HG03521 (cell line): ENCODE data around the gene ITGA2B.
"Not testable (repeated sequence)": the region's sequence is repeated elsewhere in the genome, so short reads cannot be mapped to it uniquely, and the experiment has no call there.

Experiments
- ATAC-seq: cut with Tn5 transposase; IDR thresholded peaks from one replicate; pipeline ENCODE4 v1.9.1; 2021; ENCODE audit warnings: mild to moderate bottlenecking, moderate library complexity; ENCODE audit not compliant: unreplicated experiment

The ITGA2B gene

DNA sequence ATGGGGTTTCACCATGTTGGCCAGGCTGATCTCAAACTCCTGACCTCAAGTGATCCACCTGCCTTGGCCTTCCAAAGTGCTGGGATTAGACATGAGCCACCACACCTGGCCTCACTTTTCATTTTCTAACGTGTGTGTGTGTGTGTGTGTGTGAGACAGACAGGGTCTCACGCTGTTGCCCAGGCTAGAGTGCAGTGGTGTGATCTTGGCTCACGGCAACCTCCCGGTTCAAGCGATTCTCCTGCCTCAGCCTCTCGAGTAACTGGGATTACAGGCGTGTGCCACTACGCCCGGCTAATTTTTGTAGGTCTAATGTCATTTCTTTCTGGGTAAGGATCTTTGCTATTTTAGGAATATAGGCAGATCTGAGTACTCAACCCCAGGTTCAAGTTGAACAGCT is 4.7 kb upstream of the ITGA2B start:
- not testable (repeated sequence) for ATAC-seq

DNA sequence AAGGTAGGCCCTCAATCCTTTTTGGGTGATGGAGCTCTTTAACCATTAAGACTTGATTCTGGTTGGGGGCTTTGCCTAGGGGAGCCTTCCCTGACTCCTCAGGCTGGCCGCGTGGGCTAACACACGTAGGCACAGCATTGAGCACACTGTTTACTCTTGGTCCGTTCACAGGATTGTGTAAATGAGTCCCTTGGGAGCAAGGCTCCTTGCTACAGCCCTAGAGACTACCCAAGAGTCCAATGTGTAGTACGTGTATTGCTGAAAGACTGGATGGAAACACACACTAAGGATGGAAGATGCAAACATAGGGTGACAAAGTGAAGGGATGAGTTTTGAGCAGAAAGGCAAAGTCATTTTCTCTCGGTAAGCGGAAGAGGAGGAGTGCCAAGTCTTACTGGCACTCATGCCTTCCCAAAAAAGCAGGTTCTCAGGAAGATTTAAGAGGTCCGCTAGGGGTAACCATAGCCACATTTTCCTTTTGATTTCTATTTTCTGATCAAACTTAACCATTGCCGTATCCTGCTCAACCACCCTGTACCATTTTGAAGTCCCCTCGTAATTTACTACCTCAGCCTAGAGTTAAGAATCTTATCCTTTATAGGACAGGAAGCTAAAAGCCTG is 911 bp upstream of the ITGA2B start:
- no peak for ATAC-seq

DNA sequence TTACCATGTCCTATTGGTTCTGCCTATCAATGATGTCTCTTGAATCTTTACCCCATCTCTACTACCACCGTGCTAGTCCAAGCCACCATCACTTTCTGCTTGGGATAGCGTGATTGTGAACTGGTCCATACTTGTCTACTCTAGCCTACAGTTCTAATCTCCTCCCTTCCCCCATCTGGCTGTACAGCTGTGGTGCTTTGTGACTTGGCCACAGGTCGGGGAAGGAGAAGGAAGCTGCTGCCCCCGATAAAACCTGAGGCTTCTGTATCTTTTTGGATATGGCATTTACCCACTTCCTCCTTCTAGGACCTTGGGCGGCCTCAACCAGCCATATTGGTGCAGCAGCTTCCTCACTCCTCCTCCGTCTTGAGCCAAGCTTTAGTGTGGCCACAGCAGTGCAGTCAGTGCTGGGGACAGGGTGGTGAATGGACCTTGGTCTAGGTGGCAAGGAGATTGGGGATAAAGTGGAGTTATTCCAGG is 314 bp upstream of the ITGA2B start:
- ATAC-seq, result no peak

DNA sequence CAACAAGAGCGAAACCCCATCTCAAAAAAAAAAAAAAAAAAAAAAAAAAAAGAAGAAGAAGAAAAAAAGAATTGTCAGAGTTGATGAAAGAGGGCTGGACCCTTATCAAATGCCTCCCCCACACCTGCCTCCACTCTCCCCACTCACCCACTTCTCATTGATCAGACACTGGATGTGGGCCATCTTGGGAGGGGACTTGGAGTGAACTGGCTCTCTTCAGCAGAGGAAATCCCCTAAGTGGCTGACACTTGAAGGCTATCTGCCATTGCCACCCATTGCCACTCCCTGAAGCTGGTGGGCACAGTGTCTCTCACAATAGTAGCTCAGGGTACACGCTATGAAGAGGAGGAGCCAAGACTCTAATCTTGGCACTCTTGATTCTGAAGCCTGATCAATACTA is 1.6 kb downstream of the ITGA2B start:
- ATAC-seq, result no peak

DNA sequence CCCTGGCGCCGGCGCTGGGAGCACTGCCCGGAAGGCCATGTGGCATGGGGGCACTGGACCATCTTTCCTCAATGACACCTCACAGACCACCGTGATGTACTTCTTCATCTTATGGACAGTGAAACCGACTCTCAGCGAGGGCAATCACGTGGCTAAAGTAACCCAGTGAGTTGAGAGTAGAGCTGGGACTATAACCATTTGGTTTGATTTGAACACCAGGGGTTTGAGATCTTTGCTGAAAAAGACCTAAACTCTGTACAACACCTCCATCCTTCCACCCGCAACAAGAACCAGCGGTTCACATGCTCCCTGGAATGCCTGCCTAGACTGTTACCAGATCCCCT is 3.3 kb downstream of the ITGA2B start:
- ATAC-seq, result no peak

GRCh38 chr17:44385287-44386181 is 3.9 kb downstream of the ITGA2B start:
- ATAC-seq, result no peak

GRCh38 chr17:44384823-44385286 is 4.6 kb downstream of the ITGA2B start:
- ATAC-seq, result no peak

- ATAC-seq, result no peak
Measured at GRCh38 chr17:44384281-44384822, 5.1 kb downstream of the ITGA2B start.

DNA sequence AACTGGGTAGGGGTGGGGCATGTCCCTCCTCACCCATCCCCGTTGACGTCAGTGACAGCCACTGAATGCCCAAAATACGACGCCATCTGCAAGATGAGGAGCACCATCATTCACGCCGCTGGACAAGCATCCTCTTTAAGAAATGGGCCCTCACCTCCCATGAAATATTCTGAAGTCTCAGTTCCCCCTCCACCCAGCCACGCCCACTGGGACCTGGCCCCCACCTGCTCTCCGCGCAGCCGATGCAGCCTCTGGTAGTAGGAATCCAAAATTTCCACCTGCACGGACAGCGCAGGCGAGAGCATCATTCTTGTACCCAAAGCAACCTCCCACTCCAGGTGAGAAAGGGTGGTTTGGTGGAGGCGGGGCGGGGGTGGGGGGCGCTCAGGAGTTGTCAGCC is 5.6 kb downstream of the ITGA2B start:
- no peak for ATAC-seq

DNA sequence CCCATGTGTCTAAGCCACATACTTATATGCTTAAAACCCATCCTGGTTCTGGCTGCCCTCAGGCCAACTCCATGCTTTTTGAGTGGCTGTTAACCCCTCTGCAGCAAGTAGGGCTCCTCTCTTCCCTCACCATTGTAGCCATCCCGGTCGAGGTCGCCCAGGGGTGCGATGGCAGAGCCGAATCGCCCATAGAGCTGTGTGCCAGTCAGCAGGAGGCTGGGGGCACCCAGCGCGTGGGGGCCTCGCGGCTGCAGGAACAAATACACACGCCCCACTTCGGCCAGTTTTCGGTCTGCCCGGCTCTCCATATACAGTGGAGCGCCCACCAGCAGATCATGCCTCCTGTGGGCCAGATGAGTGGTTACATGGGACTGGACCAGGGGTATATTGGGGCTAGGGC is 6.1 kb downstream of the ITGA2B start:
- no peak for ATAC-seq

DNA sequence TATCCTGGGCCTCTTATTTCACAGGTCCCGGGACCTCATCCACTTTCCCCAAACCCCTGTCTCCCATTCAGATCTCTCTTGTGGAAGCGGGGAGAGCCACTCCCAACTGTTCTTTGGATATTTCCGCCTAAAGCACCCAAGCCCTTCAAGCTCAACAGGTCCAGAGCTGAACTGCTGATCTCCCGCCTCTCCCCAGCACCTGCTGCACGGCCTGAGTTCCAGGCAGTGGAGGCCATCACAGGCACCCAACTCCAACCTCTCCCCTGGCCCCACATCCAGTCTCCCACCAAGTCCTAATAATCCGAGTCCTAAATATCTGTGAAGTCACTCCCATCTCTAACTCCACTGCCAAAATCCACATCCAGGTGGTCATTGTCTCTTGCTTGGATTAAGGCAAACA is 6.5 kb downstream of the ITGA2B start:
- no peak for ATAC-seq

DNA sequence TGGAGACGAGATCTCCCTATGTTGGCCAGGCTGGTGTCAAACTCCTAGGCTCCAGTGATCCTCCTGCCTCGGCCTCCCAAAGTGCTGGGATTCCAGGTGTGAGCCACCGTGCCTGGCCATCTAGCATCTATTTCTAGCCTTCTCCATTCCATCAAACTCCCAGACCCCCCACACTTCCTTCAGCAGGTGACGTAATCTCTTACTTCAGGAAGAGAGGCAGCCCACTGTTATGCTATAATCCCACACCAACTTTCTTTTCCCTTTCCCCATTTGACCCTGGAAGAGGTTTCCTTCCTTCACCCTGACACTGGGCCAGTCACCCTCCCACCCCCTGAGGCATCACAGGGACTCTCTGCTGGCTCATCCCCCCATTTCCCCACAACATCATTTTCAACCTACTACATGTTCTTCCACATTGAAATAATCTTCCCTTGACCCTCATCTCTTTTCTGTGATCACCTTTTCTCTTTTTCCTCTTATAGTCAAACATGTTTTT is 7.6 kb downstream of the ITGA2B start:
- ATAC-seq, result no peak

DNA sequence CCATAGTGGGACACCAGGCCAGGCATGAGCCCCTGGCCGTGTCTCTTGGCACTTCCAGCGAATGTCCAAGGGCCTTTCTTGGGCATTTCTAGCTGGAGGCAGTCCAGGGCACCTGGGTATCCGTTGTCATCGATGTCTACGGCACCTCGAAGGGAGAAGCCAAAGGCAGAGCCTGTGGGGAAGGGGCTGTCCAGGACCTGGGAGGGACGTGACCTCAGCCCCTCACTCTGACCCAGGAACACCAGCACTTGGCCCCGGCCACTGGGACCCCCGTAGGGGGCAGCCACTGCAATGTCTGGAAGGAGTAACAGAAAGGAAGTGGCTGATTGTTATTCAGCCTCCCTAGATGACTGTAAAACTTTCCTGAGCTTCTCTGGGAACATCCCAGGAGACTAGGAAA is 8.7 kb downstream of the ITGA2B start:
- no peak for ATAC-seq

DNA sequence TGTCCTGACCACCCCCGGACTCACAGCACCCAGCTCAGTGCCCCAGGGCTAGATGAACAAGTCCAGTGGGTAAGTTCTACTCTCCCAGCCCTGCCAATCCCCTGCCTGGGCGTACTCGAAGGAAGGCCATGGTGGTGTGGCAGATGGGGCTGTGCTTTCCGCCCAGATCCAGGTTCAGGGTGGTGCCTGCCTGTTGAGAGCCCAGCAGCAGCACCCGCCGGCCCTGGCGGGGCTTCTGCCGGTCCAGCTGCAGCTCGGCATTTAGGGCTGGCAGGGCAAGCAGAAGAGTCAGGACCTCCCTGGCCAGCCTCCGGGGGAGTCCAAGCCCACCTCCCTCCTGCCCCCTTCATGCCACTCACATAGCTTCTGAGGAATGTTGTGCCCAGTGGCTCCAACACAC is 9.6 kb downstream of the ITGA2B start:
- no peak for ATAC-seq

DNA sequence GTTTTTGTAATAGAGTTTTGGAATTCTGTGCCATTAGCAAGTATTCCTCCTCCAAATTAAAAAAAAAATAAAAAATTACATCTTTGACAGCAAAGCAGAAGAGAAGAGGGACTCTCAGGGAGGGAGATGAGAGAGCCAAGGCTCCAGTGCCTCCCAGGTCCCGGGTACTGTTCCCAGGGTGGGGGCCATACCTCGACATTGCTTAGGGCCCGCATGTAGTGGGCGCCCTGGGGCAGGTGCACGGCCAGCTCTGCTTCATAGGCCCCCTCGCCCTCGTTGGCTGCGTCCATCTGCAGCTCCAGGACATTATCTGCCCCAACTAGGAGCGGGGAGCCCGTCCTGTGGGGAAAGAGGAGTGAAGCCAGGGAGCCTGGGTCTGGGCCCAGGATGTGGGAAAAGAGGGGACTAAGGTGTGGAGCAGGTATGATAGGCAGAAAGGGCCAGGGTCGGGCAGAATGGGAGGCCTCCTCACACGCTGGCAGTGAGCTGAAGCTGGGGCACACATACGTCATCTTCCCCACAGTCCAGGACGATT is 11.2 kb downstream of the ITGA2B start:
- no peak for ATAC-seq

GRCh38 chr17:44376779-44377178 is 12.7 kb downstream of the ITGA2B start:
- no peak for ATAC-seq

DNA sequence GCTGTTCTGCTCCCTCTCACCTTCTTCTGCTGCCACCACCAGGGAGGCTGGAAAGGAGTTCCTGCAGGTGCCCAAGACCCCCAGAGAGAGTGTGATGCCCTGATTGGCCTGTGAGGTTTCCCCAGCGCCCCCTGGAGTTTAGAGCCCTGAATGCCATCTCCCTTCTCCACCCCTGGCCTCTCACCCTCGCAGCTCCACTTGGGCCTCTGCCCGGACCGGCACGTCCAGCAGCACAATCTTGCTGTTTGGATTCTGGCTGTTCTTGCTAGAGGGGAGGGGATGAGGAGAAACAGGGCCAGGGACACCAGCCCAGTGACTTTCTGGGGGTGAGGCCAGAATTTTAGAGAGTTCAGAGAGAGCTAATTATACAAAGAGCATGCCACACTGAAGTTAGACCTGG is 13.3 kb downstream of the ITGA2B start:
- ATAC-seq, result no peak

GRCh38 chr17:44375196-44376017 is 14.0 kb downstream of the ITGA2B start:
- no peak for ATAC-seq

GRCh38 chr17:44374306-44375195 is 14.9 kb downstream of the ITGA2B start:
- ATAC-seq, result no peak

- no peak for ATAC-seq
Measured at GRCh38 chr17:44372036-44372435, 17.4 kb downstream of the ITGA2B start.
